ENCODE data around the gene LDLRAD4.

GRCh38 chr18:13577781-13578180 is 359.2 kb downstream of the LDLRAD4 start:
- no peak for TF ChIP-seq CTCF (IDR thresholded peaks at IDR 0.05)
- TF ChIP-seq EZH2 (IDR thresholded peaks at IDR 0.05; ENCODE audit: borderline replicate concordance, insufficient read depth, low read depth, low read length, poor library complexity, severe bottlenecking): no peak
